Fibroblast of lung (primary cell): ENCODE results near the gene ARHGEF19.

Source experiments
- EZH2 ChIP-seq: IDR thresholded peaks from 2 replicates; pipeline ENCODE4 v1.5.1; 2012; ENCODE audit warnings: low read length, control low read depth, mild to moderate bottlenecking; ENCODE audit errors: missing control alignments
- TF ChIP-seq, protein P1 (sequence below), 2 donors: IDR thresholded peaks in 1 of 2; conservative IDR thresholded peaks in 1 of 2; 1 replicate in 1 of 2; 2 replicates in 1 of 2; pipeline ENCODE4 v1.5.1; 2011 to 2012; ENCODE audit warnings: low read length in 2 of 2, control low read depth in 1 of 2, inconsistent platforms in 1 of 2, low read depth in 1 of 2, mild to moderate bottlenecking in 1 of 2

DNA sequence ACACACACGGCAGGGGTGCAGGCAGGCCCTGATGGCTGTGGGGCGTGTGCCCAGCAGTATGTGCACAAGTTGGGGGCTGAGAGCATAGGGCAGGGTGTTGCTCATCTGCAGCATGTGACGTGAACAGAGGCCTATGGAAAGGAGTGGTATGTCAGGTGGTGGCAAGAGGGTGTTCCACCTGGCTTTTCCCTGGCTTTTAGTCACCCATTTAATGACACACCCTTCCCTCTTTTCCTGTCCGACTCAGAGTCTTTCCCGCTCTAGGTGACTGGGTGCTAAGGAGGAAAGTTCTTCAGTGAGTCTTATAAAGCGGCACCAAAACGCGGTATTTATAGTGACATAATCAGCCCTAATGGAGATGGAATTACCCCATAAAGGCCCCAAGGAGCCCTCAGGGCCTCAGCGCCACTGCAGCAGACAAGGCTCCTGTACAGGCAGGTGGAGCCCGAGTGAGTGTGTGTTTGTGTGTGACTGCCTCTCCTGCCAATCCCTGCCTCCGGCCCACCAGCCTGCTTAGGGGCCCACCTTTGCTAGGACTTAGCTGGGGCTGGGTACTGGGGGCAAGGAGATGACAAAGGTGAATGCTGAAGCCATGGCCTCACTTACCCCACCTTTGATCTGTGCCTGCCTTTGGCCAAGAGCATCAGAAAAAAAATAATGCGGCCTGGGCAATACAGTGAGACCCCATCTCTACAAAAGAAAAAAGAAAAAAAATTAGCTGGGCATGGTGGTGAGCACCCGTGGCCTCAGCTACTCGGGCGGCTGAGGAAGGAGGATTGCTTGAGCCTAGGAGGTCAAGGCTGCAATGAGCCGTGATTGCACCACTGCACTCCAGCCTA is 53.2 kb downstream of the ARHGEF19 start:
- TF ChIP-seq, protein P1, sequence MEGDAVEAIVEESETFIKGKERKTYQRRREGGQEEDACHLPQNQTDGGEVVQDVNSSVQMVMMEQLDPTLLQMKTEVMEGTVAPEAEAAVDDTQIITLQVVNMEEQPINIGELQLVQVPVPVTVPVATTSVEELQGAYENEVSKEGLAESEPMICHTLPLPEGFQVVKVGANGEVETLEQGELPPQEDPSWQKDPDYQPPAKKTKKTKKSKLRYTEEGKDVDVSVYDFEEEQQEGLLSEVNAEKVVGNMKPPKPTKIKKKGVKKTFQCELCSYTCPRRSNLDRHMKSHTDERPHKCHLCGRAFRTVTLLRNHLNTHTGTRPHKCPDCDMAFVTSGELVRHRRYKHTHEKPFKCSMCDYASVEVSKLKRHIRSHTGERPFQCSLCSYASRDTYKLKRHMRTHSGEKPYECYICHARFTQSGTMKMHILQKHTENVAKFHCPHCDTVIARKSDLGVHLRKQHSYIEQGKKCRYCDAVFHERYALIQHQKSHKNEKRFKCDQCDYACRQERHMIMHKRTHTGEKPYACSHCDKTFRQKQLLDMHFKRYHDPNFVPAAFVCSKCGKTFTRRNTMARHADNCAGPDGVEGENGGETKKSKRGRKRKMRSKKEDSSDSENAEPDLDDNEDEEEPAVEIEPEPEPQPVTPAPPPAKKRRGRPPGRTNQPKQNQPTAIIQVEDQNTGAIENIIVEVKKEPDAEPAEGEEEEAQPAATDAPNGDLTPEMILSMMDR (conservative IDR thresholded peaks at IDR 0.05 in 1 of 2, IDR thresholded peaks at IDR 0.05 in 1 of 2; ENCODE audit: low read depth in 1 of 2, low read length in 2 of 2): no peak
- TF ChIP-seq EZH2: no peak
